Stimulated activated CD4-positive, alpha-beta T cell treated with anti-CD3 and anti-CD28 coated beads, Interleukin-12 subunit alpha, Interleukin-12 subunit beta, amount 100 ng/mL, for 4 hours (primary cell): ENCODE measurements around the gene SYNGR1.
"Not testable (repeated sequence)": the region's sequence is repeated elsewhere in the genome, so short reads cannot be mapped to it uniquely, and the experiment has no call there.

Source experiments
- DNase-seq: peaks from one replicate; pipeline ENCODE4 v3.0.0-alpha.2; 2020

The SYNGR1 gene

DNA sequence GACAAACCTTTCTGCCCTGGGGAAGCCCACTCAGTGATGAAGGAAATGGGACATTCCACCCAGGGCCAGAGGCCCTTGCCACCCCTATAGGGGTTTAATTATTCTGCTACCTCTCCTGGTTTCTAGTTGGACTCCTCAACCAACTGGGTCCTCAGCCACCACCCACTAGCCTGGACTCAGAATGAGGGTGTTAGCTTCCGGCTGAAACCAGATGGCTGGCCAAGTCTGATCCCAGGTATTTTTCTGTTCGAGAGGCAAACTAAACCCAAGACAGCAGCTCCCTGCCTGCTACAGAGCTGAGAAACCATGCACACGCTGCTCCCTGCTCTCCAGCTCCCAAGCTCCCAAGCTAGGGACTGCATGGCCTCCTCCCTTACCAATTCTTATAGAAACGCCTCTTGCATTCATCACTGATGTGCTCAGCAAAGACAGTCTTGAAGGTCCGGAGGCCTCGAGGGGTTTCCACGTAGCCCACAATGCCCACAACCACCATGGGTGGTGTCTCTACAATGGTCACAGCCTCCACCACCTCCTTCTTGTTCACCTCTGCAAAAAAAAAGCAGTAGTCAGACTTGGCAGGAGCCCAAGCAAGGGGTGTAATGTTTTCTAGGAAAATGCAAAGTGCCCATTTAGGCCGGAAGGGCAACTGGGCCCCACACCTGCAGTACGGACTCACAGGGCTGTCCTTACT lies 32.6 kb upstream of the SYNGR1 start:
- DNase-seq: no peak

DNA sequence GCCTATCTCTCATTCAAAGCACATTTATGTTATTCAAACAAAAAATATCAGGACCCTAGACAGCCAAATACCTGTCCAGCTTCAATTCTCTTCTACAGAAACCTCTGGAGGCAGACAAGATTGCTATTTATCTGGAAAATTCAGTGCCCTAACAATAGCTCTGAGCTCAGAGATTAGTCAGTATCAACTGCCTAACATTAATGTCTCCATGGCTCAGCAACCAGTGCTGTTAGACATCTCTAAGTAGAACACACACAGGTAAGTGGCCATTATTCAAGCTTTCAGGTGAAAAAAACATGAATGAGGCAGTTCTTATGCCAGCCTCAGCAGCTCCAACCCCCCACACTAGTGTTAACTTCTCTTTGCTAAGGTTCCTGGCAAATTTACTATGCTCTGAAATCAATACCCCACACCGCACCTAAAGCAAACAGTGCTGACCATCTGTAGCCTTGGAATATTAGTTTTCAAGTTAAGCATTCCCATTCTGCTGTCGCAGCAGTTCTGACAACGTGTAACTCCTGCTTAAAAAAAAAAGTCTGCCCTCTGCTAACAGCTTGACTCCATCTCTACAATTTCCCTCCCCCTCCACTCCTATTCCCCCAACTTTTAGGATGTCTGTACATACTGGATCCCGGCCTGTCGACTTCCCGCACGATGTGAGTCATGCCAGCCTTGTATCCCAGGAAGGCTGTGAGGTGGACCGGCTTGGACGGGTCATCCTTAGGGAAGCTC lies 31.9 kb upstream of the SYNGR1 start:
- DNase-seq: no peak

DNA sequence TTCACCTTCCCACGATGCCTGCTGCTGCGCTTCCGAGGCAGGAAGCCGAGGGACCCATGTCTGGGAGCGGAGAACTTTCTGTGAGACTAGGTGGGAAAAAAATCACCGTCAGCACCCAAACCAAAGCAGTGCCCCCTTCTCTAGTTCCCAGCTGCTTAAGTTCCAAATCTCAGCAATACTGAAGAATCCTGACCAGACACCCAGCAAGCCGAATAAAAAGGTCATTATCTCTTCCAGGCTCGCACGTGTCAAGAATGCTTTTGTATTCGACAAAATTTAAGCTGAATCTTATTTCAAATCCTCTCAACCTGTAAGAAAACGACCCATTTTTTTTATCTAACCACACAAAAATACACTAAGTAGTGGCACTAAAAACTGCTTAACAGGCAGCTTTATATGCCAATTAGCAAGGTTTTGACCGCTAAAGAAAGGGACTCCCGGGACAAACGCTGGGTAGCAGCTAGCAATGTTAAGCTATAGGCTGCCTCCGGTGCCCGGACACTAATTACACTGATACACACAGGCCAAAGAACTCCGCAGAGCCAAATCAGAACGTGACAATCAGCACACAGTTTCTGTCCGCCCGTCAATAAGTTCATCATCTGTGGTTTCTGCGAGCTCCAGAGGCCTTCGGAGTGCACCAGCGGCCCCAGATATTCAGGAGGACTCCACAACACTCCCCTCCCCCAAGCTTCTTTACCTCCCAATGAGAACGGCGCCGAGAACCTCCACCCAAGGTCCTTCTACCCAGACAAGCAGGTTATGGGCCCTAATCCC lies 31.1 kb upstream of the SYNGR1 start:
- no peak for DNase-seq

DNA sequence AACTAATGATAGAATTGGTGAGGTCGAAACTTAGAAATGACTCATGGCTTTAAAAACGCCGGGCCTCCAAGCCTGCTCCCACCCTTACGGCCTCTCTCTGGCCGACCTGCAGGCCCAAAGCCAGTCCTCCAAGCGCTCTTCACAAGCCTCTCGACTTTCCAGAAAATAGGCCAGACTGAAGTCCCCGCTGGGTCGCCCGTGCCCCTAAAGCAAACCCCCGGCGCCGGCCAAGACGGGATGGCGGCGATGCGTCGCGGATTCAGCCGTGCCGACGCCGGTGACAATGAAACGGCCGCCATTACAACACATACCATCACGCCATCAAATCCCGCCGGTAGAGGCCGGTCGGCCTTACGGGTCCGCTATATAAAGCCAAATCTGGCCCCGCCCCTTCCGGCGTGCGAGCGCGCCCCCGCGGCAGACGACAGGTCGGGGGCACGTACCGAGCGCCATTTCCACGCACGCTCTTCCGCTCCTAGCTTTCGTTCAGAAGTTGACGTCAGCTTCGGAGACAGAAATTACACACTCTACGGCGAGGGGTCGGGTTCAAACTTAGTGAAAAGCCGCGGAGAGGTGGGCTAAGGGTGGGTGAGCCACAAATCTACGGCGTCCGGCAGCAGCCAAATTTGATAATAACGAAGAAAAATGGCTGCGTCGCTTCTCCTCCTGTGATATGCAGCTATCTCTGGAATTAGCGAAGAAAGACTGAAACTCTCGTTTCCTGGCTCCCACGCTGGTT lies 30.3 kb upstream of the SYNGR1 start, which contains the start of gene RPL3:
RPL3 (minus strand) TSS at position 340 of the 739 bp plus-strand sequence; CDS start at position 314, 26 bp downstream.
- peak; percentile 97 for DNase-seq

DNA sequence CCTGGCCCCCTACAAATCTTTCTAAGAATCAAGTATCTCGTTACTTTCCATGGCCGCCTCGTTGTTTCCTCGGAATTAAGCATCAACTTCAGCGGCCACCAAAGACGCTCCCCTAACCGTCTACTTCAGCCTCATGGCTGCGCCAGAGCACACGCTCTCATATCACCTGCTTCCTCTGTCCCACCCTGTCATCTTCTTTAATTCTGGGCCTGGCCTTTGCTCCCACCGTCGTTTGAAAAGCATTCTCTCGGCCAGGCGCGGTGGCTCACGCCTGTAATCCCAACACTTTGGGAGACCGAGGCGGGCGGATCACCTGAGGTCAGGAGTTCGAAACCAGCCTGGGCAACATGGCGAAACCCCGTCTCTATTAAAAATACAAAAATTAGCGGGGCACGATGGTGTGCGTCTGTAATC lies 29.2 kb upstream of the SYNGR1 start:
- DNase-seq: not testable (repeated sequence)

DNA sequence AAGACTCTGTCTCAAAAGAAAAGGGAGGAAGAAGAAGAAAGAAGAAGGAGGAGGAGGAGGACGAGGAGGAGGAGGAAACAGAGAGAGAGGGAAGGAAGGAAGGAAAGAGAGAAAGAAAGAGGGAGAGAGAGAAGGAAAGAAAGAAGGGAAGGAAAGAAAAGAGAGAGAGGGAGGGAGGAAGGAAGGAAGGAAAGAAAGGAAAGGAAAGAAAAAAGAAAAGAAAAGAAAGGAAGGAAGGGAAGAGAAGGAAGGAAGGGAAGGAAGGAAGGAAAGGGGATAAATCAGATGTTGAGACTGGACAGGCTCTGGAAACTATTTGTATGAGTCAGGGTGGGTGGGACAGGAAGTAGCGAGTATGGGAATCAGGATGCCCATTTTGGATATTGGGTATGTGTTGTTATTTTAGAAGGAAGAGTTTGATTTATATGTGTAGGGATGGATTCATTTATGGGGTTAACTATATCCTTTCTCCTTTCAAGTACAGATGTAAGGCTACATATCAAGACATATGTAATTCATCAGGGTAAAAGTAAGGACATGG lies 24.3 kb upstream of the SYNGR1 start:
- DNase-seq: no peak

DNA sequence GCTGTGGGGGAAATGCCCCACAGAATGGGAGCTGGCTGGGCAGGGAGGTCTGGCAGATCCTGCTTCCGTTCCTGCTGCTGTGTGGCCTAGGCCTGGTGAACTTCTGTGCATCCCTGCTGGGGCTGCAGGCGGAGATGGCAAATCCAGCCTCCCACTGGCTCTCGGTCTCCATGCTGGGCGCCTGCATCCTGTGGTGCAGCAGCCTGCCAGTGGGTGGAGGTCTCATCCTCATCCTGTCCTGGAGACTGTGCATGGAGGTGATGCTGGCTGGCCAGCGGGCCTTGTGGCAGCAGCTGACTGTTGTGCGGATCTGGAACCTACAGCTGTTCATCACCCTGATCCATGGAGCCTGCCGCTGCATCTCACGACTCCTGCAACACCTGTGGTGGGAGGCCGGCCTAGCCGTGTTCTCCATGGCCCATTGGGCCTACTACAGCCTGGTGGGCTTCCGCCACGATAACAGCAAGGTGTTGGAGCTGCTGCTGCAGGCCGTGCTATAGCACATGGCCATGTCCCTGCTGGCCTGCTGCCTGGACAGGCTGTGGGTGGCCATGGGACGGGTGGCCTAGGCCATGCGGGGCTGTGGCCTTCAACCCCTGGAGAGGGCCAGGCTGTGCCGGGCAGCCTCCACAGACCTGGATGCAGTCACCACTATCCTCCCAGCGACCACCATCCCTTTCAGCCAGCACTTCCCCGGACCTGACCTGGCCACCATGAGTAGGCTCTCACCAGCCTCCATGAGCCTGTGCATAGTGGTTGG lies 21.6 kb upstream of the SYNGR1 start:
- no peak for DNase-seq

DNA sequence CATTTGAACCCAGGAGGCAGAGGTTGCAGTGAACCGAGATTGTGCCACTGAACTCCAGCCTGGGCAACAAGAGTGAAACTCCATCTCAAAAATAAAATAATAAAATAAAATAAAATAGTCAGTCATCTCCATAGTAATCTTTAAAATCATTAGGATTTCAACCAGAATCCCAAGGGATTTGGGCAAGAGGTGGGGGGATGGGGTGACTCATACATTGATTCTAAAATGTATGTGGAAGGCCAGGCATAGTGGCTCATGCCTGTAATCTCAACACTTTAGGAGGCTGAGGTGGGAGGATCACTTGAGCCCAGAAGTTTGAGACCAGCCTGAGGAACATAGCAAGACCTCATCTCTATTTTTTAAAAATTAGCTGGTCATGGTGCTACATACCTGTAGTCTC lies 19.2 kb upstream of the SYNGR1 start:
- DNase-seq: not testable (repeated sequence)

DNA sequence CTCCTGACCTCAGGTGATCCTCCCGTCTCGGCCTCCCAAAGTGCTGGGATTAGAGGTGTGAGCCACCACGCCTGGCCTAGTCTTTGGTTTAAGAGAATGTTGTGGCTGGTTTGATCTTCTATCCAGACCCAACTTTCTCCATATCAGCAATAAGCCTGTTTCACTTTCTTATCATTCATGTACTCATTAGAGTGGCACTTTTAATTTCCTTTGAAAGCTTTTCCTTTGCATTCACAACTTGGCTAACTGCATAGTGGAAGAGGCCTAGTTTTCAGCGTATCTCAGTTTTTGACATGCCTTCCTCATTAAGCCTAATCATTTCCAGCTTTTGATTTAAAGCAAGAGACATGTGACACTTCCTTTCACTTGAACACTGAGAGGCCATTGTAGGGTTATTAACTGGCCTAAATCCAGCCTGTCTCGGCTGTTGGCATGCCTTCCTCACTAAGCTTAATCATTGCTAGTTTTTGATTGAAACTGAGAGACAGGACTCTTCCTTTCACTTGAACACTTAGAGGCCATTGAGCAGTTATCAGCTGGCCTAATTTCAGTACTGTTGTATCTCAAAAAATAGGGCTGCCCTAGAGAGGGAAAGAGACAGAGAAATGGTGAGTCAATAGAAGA lies 17.2 kb upstream of the SYNGR1 start:
- no peak for DNase-seq

DNA sequence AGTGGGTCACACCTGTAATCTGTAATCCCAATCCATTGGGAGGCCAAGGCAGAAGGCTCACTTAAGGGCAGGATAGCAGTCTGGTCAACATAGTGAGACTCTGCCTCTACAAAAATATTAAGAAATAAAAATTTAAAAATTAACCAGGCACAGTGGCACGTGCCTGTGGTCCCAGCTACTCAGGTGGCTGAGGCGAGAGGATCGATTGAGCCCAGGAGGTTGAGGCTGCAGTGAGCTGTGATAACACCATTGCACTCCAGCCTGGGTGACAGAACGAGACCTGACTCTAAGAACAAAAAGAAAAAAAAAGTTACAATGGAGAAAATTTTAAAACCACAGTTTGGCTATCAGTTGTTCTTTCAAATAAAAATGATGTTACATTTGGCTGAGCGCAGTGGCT lies 13.4 kb upstream of the SYNGR1 start:
- no peak for DNase-seq

DNA sequence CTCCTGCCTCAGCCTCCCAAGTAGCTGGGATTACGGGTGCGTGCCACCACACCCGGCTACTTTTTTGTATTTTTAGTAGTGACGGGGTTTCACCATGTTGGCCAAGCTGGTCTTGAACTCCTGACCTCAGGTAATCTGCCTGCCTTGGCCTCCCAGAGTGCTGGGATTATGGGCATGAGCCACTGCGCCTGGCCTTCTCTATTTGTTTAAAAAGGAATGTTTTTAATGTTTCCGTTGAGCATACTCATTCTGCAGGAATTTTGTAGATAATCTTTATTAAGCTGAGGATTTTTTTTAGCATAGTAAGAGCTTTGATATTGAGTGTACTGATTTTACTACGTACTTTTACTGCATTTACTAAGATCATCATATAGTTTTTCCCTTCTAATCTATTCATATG lies 10.0 kb upstream of the SYNGR1 start:
- not testable (repeated sequence) for DNase-seq

DNA sequence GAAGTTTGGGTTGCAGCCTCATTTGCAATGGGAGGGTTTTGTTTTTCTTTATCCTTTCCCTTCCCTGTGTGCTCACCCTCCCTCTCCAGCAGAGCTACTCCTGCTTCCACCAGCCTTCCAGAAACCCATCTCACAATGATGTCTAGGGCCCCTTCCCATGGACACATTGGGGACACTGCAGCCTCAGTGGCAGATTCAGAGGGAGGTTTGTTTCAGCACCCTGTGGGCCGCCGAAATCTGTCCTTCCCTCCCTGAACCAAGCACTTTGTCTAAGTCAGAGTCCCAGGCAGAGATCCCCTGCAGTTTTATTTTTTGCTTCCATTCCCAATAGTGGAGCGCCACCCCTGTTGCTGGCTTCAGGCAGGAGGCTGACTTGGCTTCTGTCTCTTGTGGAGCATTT lies 8.6 kb upstream of the SYNGR1 start:
- no peak for DNase-seq

DNA sequence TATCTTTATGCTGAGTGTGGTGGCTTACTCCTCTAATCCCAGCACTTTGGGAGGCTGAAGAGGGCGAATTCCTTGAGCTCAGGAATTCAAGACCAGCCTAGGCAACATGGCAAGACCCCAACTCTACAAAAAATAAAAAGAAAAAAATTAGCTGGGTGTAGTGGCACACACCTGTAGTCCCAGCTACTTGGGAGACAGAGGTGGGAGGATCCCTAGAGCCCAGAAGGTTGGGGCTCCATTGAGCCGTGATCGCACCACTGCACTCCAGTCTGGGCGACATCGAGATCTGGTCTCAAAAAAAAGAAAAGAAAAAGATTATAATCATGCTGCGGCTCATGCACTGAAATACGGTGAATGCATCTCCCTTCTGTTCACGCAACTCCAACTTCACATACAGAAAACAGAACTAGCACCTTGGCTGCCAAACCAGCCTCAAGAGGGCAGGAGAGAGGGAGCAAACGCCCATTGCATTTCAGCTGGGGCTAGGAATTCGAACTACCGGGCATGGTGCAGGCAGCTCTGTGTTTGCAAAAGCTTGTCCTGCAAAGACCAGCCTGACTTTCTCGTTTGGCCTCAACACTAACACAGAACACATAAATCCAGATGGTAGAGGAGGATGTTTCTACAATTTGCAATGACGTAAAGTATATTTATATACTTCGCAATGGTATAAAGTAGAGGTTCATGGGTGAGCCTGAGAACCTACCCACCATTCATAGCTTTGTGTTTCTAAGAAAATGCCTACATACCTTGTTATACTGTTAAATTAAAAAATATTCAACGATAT lies 6.3 kb upstream of the SYNGR1 start:
- peak; percentile 46 for DNase-seq

DNA sequence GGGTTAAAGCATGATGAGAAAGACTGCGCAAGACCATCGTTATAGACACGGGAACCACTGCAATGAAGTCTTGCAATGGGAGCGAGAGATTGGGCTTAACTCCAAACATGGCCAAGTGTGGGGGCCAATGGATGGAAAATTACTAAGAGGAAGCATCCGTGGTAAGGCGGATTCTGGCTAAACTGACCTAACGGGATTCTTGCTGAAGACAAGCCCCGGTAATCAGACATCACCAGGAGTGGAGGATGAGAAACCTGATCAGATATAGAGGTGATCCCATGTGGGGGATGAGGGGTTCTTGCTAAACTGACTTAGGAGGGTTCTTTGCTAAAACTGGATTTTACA lies 5.8 kb upstream of the SYNGR1 start:
- no peak for DNase-seq

DNA sequence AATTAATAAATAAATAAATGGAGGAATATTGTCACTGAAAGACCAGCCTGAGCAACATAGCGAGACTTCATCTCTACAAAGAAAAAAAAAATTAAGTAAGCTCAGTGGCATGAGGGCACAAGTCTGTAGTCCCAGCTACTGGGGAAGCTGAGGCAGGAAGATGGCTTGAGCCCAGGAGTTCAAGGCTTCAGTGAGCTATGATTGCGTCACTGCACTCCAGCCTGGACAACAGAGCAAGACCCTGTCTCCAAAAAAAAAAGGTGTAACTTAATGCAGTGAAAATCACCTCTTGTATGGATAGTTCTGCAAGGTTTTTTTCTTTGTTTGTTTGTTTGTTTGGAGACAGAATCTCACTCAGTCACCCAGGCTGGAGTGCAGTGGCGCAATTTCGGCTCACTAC lies 4.6 kb upstream of the SYNGR1 start:
- no peak for DNase-seq

DNA sequence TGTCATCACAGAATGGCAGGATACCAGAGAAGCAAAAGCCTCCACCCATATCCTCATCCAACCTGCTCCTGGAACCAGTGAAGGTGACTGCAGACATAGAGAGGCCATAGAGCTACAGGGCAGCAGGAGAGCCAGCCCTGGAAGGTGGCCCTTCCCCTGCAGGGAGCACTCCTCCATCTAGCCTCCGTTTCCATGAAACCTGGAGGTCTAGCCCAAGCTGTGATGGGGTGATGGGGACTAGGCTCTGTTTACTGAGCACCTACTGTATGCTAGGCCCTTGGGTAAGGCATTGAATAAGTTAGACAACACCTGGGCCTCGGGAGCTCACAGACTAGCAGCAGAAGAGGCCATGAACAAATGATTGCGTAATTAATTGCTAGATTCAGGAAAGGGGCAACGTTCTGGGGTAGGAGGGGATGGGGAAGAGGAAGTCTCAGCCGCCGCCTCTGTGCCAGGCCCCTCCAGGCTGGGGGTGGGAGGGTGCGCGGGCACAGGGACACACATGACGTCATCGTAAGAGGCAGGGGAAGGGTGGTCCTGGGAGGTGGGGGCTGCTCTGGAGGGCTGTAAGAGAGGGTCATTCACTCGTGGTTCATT lies 784 bp upstream of the SYNGR1 start:
- no peak for DNase-seq

DNA sequence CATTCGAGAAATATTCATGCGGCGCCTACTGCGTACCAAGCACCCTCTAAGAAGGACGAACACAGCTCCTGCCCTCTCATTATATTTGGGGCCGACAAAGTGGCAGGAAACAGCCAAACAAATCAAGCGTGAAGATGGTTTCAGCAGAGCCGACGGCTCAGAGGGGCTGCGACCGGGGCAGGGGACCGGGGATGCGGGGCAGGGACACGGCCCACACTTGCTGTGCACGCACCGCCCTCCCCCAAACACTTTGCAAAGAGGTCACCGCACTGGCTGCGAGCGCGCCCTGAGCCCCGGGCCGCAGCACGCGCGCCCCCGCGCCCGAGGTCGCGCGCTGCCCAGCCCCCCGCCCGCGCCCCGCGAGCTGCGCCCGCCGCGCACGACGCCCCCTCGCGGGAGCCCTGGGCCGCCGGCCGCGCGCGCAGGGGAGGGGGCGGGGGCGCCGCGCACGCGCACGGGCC lies 255 bp upstream of the SYNGR1 start:
- peak; percentile 19 for DNase-seq

DNA sequence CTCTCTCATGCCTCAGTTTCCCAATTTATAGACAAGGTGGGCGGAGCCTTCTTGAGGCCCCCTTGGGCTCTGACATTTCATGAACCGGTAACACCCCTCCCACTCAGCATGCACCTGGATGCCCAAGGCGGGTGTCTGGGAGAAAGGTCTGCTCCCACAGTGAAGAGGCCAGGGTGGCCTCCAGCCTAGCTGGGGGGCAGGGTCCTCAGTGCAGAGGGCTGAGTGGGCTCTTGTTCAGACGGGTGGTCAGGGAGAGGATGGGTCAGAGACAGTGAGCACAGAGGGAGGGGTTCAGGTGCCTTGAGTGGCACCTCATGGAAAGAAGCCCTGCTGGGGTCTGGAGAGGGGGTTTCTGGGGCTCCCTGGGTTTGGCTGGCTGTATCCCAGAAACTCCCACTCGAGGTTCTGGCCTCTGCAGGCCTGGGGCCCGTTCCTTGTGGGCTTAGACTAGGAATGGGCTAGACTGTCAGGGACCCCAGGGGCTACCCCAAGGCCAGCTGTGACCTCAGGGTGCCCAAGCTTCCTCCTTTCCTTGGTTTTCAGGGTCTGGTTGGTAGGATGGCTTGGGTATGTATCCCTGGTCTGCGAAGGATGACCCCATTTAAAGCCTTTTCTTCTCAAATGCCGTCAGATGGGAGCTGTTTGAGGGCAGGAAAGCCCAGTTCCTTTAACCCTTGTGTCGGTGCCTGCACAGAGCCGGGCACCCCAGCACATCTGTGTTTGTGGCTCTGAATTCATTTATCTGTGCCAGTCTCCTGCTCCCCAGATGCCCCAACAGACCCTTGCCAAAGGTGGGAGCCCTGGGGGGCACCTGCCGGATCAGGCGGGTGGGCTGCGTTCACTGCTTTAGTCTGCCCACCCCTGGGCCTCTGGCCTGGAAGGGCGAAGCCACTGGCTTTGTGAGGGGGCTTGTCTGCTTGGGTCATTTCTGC lies 1.2 kb downstream of the SYNGR1 start:
- no peak for DNase-seq

DNA sequence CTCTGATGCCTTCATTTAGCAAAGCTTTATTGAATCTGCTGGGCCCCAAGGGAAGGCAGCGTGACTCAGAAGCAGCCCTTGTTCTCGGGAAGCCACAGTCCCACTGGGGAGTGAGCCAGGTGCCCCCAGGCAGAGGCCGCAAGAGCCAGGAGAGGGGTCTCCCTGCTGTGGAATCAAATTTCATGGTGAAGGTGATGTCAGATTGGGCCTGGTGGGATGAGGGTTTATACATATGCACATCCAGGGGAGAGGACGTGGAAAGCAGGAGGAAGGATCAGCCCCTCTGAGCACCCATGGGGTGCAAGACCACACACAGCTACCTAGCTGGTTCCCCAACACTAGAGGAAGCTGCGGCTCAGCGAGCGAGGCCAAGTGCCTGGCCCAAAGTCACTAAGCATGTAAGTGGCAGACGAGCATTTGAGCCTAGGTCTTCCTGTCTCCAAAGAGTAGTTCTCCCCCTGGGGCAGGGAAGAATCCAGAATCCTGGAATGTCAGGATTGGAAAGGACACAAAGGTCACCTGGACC lies 2.0 kb downstream of the SYNGR1 start:
- no peak for DNase-seq
